Naive thymus-derived CD4-positive, alpha-beta T cell (primary cell): ENCODE results near the gene RHOH. TPM values are rescaled to one million over a fixed set of nuclear protein-coding genes. Genes with fewer than 3 reads are reported as not detected.
A peak's percentile ranks its signal among the peaks of the same experiment; 100 is the strongest.

Experiments used
- ATAC-seq: fragments of 150-1000 bp; cut with Tn5 transposase; 2 replicates; pipeline ENCODE4 v1.10.0; 2021; ENCODE audit warnings: mild to moderate bottlenecking, moderate library complexity
- CTCF ChIA-PET: fragments of 350-600 bp; sonication (Branson Sonifier 250); formaldehyde crosslinking; loops from one replicate; lab custom pipeline; 2021; ENCODE audit warnings: antibody characterized with exemption; lab: Charles Lee
- POLR2A ChIA-PET: fragments of 350-600 bp; sonication (Branson Sonifier 250); formaldehyde crosslinking; loops from one replicate; lab custom pipeline; 2021; ENCODE audit warnings: antibody characterized with exemption, inconsistent platforms; lab: Charles Lee
- DNase-seq, 9 donors: peaks; one replicate each; pipeline versions ENCODE4 v3.0.0 to v3.0.0-alpha.2; 2020 to 2022; ENCODE audit warnings: mixed read lengths in 1 of 9
- H3K27ac ChIP-seq: one replicate; pipeline ENCODE4 v1.7.0; 2013; ENCODE audit warnings: mild to moderate bottlenecking, low read depth, low read length, moderate library complexity
- H3K27me3 ChIP-seq, 2 donors: one replicate each; pipeline ENCODE4 v1.7.0; 2013; ENCODE audit warnings: low read length in 2 of 2, mild to moderate bottlenecking in 2 of 2, moderate library complexity in 2 of 2; ENCODE audit not compliant: control insufficient read depth in 2 of 2, insufficient read depth in 2 of 2
- H3K36me3 ChIP-seq, 3 experiments: 1 replicate in 2 of 3; 2 replicates in 1 of 3; pipeline ENCODE4 v1.7.0; 2013; ENCODE audit warnings: low read length in 3 of 3, mild to moderate bottlenecking in 3 of 3, moderate library complexity in 1 of 3; ENCODE audit not compliant: insufficient read depth in 3 of 3, control insufficient read depth in 2 of 3
- H3K4me1 ChIP-seq, 2 donors: one replicate each; pipeline ENCODE4 v1.7.0; 2013; ENCODE audit warnings: low read length in 2 of 2, mild to moderate bottlenecking in 2 of 2, moderate library complexity in 1 of 2; ENCODE audit not compliant: control insufficient read depth in 2 of 2, insufficient read depth in 2 of 2
- H3K4me3 ChIP-seq: 2 replicates; pipeline ENCODE4 v1.7.0; 2013; ENCODE audit warnings: mild to moderate bottlenecking, low read length
- H3K9me3 ChIP-seq, 3 experiments: 1 replicate in 2 of 3; 2 replicates in 1 of 3; pipeline ENCODE4 v1.7.0; 2013; ENCODE audit warnings: low read length in 3 of 3; ENCODE audit not compliant: control insufficient read depth in 2 of 3
- H3K27ac Mint-ChIP-seq, 9 donors: one replicate each; pipeline ENCODE4 v1.8.0; 2020 to 2022; ENCODE audit warnings: mixed read lengths in 9 of 9, mild to moderate bottlenecking in 8 of 9, moderate library complexity in 5 of 9, inconsistent platforms in 2 of 9
- H3K27me3 Mint-ChIP-seq, 5 donors: one replicate each; pipeline ENCODE4 v1.8.0; 2021 to 2022; ENCODE audit warnings: mixed read lengths in 5 of 5, mild to moderate bottlenecking in 1 of 5
- H3K36me3 Mint-ChIP-seq, 5 donors: one replicate each; pipeline ENCODE4 v1.8.0; 2020 to 2022; ENCODE audit warnings: mixed read lengths in 5 of 5, mild to moderate bottlenecking in 3 of 5, inconsistent platforms in 1 of 5
- H3K4me1 Mint-ChIP-seq, 7 donors: one replicate each; pipeline ENCODE4 v1.8.0; 2020 to 2022; ENCODE audit warnings: mixed read lengths in 7 of 7, mild to moderate bottlenecking in 3 of 7, inconsistent platforms in 1 of 7
- H3K4me3 Mint-ChIP-seq, 10 donors: one replicate each; pipeline ENCODE4 v1.8.0; 2020 to 2022; ENCODE audit warnings: mild to moderate bottlenecking in 10 of 10, mixed read lengths in 10 of 10, moderate library complexity in 6 of 10, inconsistent platforms in 2 of 10
- H3K9me3 Mint-ChIP-seq, 11 donors: one replicate each; pipeline ENCODE4 v1.8.0; 2020 to 2022; ENCODE audit warnings: mixed read lengths in 11 of 11, mild to moderate bottlenecking in 4 of 11, inconsistent platforms in 1 of 11, moderate library complexity in 1 of 11
- intact Hi-C, 2 donors: fragments of 100-400 bp; cut with micrococcal nuclease; formaldehyde crosslinking; loops; one replicate each; pipeline ENCODE4 v1.15.1; 2023
- polyA plus RNA-seq, 2 donors: library from polyadenylated mRNA; unstranded; fragments of 300-500 nt; fragmentation: Illumina TruSeq; gene quantifications; one replicate each; pipeline ENCODE4 v1.2.3, GENCODE V29; 2021
- total RNA-seq, 6 experiments: library from RNA in 5 of 6; stranded (reverse) in 5 of 6; gene quantifications; 1 replicate in 5 of 6; 2 replicates in 1 of 6; pipeline ENCODE4 v1.2.3 and lab custom pipeline; 2021 to 2026

RHOH gene
- total and polyA plus RNA-seq, 7 experiments from 2014 or later, result 160 to 479 (median 294) TPM

GRCh38 chr4:40233227-40233626 lies 36.4 kb downstream of the RHOH start:
- intact Hi-C loops, result no loop called here
- Histone ChIP-seq H3K4me3 (no peak overlapping the region), H3K27ac (peak overlapping the region; percentile 74), H3K27me3 (no peaks in the 10 kb centered on the region), H3K9me3 (no peaks in the 10 kb centered on the region), H3K4me1 (peaks cover 77 to 96% of the 10 kb centered on the region in 2 donors), H3K36me3 (peaks cover 0 to 7% (median 3%) of the 10 kb centered on the region in 3 experiments)
- Mint-ChIP-seq H3K4me3 (peak overlapping the region in 8 of 10 donors; percentile 37 to 87 (median 48)), H3K27ac (peak overlapping the region in 8 of 9 donors; percentile 74 to 99 (median 86)), H3K36me3 (peaks cover 17 to 55% (median 37%) of the 10 kb centered on the region in 5 donors), H3K4me1 (peaks cover 63 to 99% (median 92%) of the 10 kb centered on the region in 7 donors), H3K9me3 (peaks cover 0 to 6% (median 0%) of the 10 kb centered on the region in 11 donors), H3K27me3 (no peaks in the 10 kb centered on the region)
- ATAC-seq, result no peak
- POLR2A ChIA-PET, result interaction anchor here (0.7 to 6.5 kb wide), 7 partner anchors 12 to 77 kb away, joined by 3 to 63 read pairs (median 27); partner anchors contain the start of gene RHOH
- CTCF ChIA-PET, result no interaction called here
- no peak for DNase-seq

DNA sequence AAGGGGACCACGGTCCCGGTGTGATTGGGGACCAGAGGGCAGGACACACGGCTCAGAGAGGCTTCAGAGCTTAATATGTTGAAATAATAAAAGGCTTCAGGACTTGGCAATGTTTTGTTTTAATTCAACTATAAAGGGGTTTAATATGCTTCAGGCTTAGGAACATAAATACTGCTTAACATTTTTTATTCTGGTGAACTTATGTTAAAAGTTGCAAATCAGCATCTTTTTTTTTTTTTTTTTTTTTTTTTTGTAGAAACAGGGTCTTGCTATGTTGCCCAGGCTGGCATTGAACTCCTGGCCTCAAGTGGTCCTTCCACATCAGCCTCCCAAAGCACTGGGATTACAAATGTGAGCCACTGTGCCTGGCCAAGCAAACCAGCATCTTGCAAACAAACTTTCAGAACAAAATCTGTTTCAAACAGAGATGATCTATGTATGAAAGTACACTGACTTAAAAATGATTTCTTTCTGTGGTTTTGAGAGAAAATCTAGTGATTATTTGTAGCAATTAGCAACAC lies 37.7 kb downstream of the RHOH start:
- H3K4me3 Mint-ChIP-seq, result peak overlapping the region; percentile 45 to 87 (median 68)
- H3K27ac ChIP-seq, result peak overlapping the region; percentile 79
- peak overlapping the region; percentile 85 to 98 (median 93) for H3K27ac Mint-ChIP-seq

DNA sequence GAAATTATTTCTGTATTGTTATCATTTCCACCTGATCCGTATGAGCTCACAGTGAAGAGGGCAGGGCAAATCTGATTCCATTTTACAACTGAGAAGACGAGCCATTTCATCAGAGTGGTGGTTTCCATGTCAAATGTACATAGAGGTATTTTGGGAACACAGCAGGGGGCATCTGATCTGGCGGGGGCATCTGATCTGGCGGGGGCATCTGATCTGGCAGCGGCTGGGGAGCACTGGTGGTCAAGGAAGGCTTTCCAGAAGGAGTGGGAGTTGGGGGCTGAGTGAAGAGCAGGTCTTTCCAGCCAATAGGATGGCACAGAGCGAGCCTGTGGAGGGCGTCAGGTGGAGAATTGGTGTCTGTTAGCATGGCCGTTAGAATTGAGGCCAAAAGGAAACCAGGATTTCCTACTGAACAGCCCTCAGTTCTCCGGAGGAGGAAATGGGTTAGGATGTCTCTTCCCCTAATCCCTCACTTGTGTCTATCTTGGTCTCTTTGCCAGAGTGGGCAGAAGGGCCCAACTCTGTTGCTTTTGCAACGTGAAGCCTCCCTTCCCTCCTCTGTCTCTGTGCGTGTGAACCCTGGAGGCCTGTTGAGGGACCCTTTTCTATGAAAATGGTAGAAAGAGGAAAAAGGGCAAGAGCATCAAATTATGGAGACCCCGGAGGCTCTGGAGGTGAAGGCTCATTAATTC lies 41.3 kb downstream of the RHOH start:
- peaks cover 7 to 8% (median 7%) of the 10 kb centered on the region in 3 experiments for H3K36me3 ChIP-seq
- no peaks in the 10 kb centered on the region for H3K27me3 ChIP-seq
- peak overlapping the region; percentile 64 to 87 (median 79) for H3K4me3 Mint-ChIP-seq
- H3K4me1 ChIP-seq, result peaks cover 79 to 88% of the 10 kb centered on the region in 2 donors
- peak overlapping the region; percentile 89 to 98 (median 94) for H3K27ac Mint-ChIP-seq
- H3K9me3 ChIP-seq, result no peaks in the 10 kb centered on the region
- H3K9me3 Mint-ChIP-seq, result no peaks in the 10 kb centered on the region
- H3K4me1 Mint-ChIP-seq, result peaks cover 48 to 97% (median 92%) of the 10 kb centered on the region in 7 donors
- peak overlapping the region; percentile 45 for H3K4me3 ChIP-seq
- peak overlapping the region; percentile 79 for H3K27ac ChIP-seq
- intact Hi-C loops, result loop anchor here (1.0 to 2.0 kb wide), 5 partner anchors 8 to 183 kb away; no protein-coding TSS in a partner anchor
- peak in 1 of 9 donors; percentile 44 for DNase-seq
- ATAC-seq, result no peak
- POLR2A ChIA-PET, result interaction anchor here (0.8 to 7.2 kb wide), 18 partner anchors 7 to 71 kb away, joined by 3 to 62 read pairs (median 6); partner anchors contain the start of gene RHOH
- no peaks in the 10 kb centered on the region for H3K27me3 Mint-ChIP-seq
- CTCF ChIA-PET, result interaction anchor here (0.7 to 1.5 kb wide), 7 partner anchors 15 to 80 kb away, joined by 3 to 6 read pairs (median 4); no protein-coding TSS in a partner anchor
- peaks cover 9 to 55% (median 44%) of the 10 kb centered on the region in 5 donors for H3K36me3 Mint-ChIP-seq

More for the DNA sequence above, 37.7 kb downstream of the RHOH start:
- H3K27me3 ChIP-seq, result no peaks in the 10 kb centered on the region
- Mint-ChIP-seq H3K4me1 (peaks cover 63 to 100% (median 92%) of the 10 kb centered on the region in 7 donors), H3K27me3 (no peaks in the 10 kb centered on the region), H3K9me3 (peaks cover 0 to 6% (median 0%) of the 10 kb centered on the region in 11 donors), H3K36me3 (peaks cover 17 to 56% (median 39%) of the 10 kb centered on the region in 5 donors)
- CTCF ChIA-PET, result interaction anchor here (1.3 kb wide), 1 partner anchor 19 kb away, joined by 3 read pairs; no protein-coding TSS in a partner anchor
- no peak for DNase-seq
- H3K36me3 ChIP-seq, result peaks cover 0 to 7% (median 7%) of the 10 kb centered on the region in 3 experiments
- no peak for ATAC-seq
- POLR2A ChIA-PET, result interaction anchor here (1.0 to 6.5 kb wide), 8 partner anchors 8 to 57 kb away, joined by 3 to 46 read pairs (median 4); partner anchors contain the start of gene RHOH
- intact Hi-C loops, result no loop called here
- H3K4me1 ChIP-seq, result peaks cover 77 to 92% of the 10 kb centered on the region in 2 donors
- H3K4me3 ChIP-seq, result peak overlapping the region; percentile 6
- no peaks in the 10 kb centered on the region for H3K9me3 ChIP-seq

GRCh38 chr4:40238700-40239548 lies 42.1 kb downstream of the RHOH start:
- POLR2A ChIA-PET, result interaction anchor here (0.6 to 7.2 kb wide), 15 partner anchors 8 to 70 kb away, joined by 3 to 62 read pairs (median 5); no protein-coding TSS in a partner anchor
- Histone ChIP-seq H3K27ac (peak overlapping the region; percentile 79), H3K36me3 (peaks cover 13 to 15% (median 14%) of the 10 kb centered on the region in 3 experiments), H3K27me3 (no peaks in the 10 kb centered on the region), H3K9me3 (no peaks in the 10 kb centered on the region), H3K4me1 (peaks cover 81 to 90% of the 10 kb centered on the region in 2 donors), H3K4me3 (peak overlapping the region; percentile 49)
- peak in 8 of 9 donors; percentile 54 to 90 (median 75) for DNase-seq
- Mint-ChIP-seq H3K27me3 (no peaks in the 10 kb centered on the region), H3K9me3 (no peaks in the 10 kb centered on the region), H3K36me3 (peaks cover 14 to 61% (median 52%) of the 10 kb centered on the region in 5 donors), H3K4me3 (peak overlapping the region; percentile 64 to 87 (median 79)), H3K4me1 (peaks cover 54 to 97% (median 94%) of the 10 kb centered on the region in 7 donors), H3K27ac (peak overlapping the region; percentile 89 to 98 (median 94))
- intact Hi-C loops, result loop anchor here (1.0 to 2.0 kb wide), 6 partner anchors 8 to 184 kb away; no protein-coding TSS in a partner anchor
- ATAC-seq, result peak; percentile 94
- CTCF ChIA-PET, result interaction anchor here (0.9 to 1.4 kb wide), 3 partner anchors 25 to 72 kb away, joined by 5 to 6 read pairs (median 5); no protein-coding TSS in a partner anchor

DNA sequence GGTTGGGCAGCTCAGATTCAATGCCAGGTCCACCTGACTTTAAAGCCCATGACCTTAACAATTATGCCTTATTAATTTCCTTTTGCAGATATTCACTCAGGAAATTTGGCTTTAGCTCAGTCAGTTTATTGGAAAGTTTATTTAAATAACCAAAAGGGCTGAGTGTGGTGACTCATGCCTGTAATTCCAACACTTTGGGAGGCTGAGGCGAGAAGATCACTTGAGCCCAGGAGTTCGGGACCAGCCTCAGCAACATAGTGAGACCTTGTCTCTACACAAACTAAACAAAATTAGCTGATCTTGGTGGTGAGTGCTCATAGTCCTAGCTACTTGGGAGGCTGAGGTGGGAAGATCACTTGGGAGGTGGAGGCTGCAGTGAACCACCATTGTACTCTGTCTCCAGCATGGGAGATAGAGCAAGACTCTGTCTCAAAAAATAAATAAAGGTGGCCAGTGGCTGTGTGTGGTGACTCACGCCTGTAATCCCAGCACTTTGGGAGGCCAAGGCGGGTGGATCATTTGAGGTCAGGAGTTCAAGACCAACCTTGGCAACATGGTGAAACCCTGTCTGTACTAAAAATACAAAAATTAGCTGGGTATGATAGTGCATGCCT lies 43.3 kb downstream of the RHOH start:
- Histone ChIP-seq H3K27ac (peak overlapping the region; percentile 79), H3K9me3 (no peaks in the 10 kb centered on the region), H3K4me1 (peaks cover 88 to 90% of the 10 kb centered on the region in 2 donors), H3K27me3 (no peaks in the 10 kb centered on the region), H3K36me3 (peaks cover 23 to 26% (median 26%) of the 10 kb centered on the region in 3 experiments), H3K4me3 (no peak overlapping the region)
- CTCF ChIA-PET, result interaction anchor here (0.6 to 1.5 kb wide), 6 partner anchors 9 to 1061 kb away, joined by 3 to 5 read pairs (median 4); no protein-coding TSS in a partner anchor
- H3K36me3 Mint-ChIP-seq, result peaks cover 20 to 59% (median 52%) of the 10 kb centered on the region in 5 donors
- peaks cover 52 to 97% (median 92%) of the 10 kb centered on the region in 7 donors for H3K4me1 Mint-ChIP-seq
- ATAC-seq (no peak), DNase-seq (no peak)
- POLR2A ChIA-PET, result interaction anchor here (0.7 to 7.2 kb wide), 16 partner anchors 9 to 108 kb away, joined by 3 to 62 read pairs (median 5); no protein-coding TSS in a partner anchor
- no peaks in the 10 kb centered on the region for H3K9me3 Mint-ChIP-seq
- peak overlapping the region; percentile 81 to 98 (median 94) for H3K27ac Mint-ChIP-seq
- intact Hi-C loops, result loop anchor here in 1 of 2 donors (5.0 kb wide), 1 partner anchor 88 kb away; no protein-coding TSS in a partner anchor
- H3K27me3 Mint-ChIP-seq, result no peaks in the 10 kb centered on the region
- H3K4me3 Mint-ChIP-seq, result peak overlapping the region; percentile 49 to 87 (median 76)
